ENCODE results near the gene RASIP1. TPM values are rescaled to one million over a fixed set of nuclear protein-coding genes. Genes with fewer than 3 reads are reported as not detected.

Gene RASIP1
- total RNA-seq, 1 donor from 2014 or later = 1.0 TPM

GRCh38 chr19:48711106-48711662 lies 29.2 kb downstream of the RASIP1 start:
- no peak for DNase-seq (ENCODE audit: low read depth, low spot score)
- H3K9me3 Mint-ChIP-seq = no peaks in the 10 kb centered on the region
- H3K4me3 Mint-ChIP-seq = peak overlapping the region; percentile 59
- peaks cover 22% of the 10 kb centered on the region for H3K4me1 Mint-ChIP-seq
- H3K36me3 Mint-ChIP-seq (ENCODE audit: low read depth) = no peaks in the 10 kb centered on the region
- no peak for TF ChIP-seq CTCF (conservative IDR thresholded peaks at IDR 0.05)
- H3K27me3 Mint-ChIP-seq (ENCODE audit: low read depth) = peaks cover 4% of the 10 kb centered on the region
- H3K27ac Mint-ChIP-seq (ENCODE audit: unreplicated experiment) = no peak overlapping the region

- H3K4me1 Mint-ChIP-seq = peaks cover 7% of the 10 kb centered on the region
- no peaks in the 10 kb centered on the region for H3K9me3 Mint-ChIP-seq
- H3K27me3 Mint-ChIP-seq (ENCODE audit: low read depth) = peaks cover 4% of the 10 kb centered on the region
- no peak for DNase-seq (ENCODE audit: low read depth, low spot score)
- no peak for TF ChIP-seq CTCF (conservative IDR thresholded peaks at IDR 0.05)
- H3K27ac Mint-ChIP-seq (ENCODE audit: unreplicated experiment) = no peak overlapping the region
- H3K36me3 Mint-ChIP-seq (ENCODE audit: low read depth) = peaks cover 2% of the 10 kb centered on the region
- H3K4me3 Mint-ChIP-seq = peak overlapping the region; percentile 49
Measured at GRCh38 chr19:48708471-48708870, 31.9 kb downstream of the RASIP1 start.

GRCh38 chr19:48705431-48705830 lies 35.0 kb downstream of the RASIP1 start:
- Mint-ChIP-seq H3K36me3 (ENCODE audit: low read depth) (peaks cover 6% of the 10 kb centered on the region), H3K27ac (ENCODE audit: unreplicated experiment) (no peak overlapping the region), H3K27me3 (ENCODE audit: low read depth) (peaks cover 4% of the 10 kb centered on the region), H3K4me1 (peaks cover 7% of the 10 kb centered on the region), H3K9me3 (no peaks in the 10 kb centered on the region), H3K4me3 (no peak overlapping the region)
- DNase-seq (ENCODE audit: low read depth, low spot score) = no peak
- TF ChIP-seq CTCF (conservative IDR thresholded peaks at IDR 0.05) = no peak

GRCh38 chr19:48703316-48703715 lies 37.1 kb downstream of the RASIP1 start:
- TF ChIP-seq CTCF (conservative IDR thresholded peaks at IDR 0.05) = no peak
- Mint-ChIP-seq H3K9me3 (no peaks in the 10 kb centered on the region), H3K4me1 (peaks cover 2% of the 10 kb centered on the region), H3K27me3 (ENCODE audit: low read depth) (peaks cover 12% of the 10 kb centered on the region), H3K36me3 (ENCODE audit: low read depth) (peaks cover 6% of the 10 kb centered on the region), H3K27ac (ENCODE audit: unreplicated experiment) (no peak overlapping the region), H3K4me3 (no peak overlapping the region)
- no peak for DNase-seq (ENCODE audit: low read depth, low spot score)

- Mint-ChIP-seq H3K4me3 (no peak overlapping the region), H3K9me3 (no peaks in the 10 kb centered on the region), H3K27ac (ENCODE audit: unreplicated experiment) (no peak overlapping the region), H3K36me3 (ENCODE audit: low read depth) (peaks cover 6% of the 10 kb centered on the region), H3K27me3 (ENCODE audit: low read depth) (peaks cover 17% of the 10 kb centered on the region), H3K4me1 (no peaks in the 10 kb centered on the region)
- no peak for TF ChIP-seq CTCF (conservative IDR thresholded peaks at IDR 0.05)
- no peak for DNase-seq (ENCODE audit: low read depth, low spot score)
Measured at GRCh38 chr19:48702701-48703100, 37.7 kb downstream of the RASIP1 start.
